ENCODE data around the gene C2orf66.

GRCh38 chr2:196854629-196855028 lies 45.5 kb upstream of the C2orf66 start:
- no peak for TF ChIP-seq POLR2A (IDR thresholded peaks at IDR 0.05)
- TF ChIP-seq, protein P1, sequence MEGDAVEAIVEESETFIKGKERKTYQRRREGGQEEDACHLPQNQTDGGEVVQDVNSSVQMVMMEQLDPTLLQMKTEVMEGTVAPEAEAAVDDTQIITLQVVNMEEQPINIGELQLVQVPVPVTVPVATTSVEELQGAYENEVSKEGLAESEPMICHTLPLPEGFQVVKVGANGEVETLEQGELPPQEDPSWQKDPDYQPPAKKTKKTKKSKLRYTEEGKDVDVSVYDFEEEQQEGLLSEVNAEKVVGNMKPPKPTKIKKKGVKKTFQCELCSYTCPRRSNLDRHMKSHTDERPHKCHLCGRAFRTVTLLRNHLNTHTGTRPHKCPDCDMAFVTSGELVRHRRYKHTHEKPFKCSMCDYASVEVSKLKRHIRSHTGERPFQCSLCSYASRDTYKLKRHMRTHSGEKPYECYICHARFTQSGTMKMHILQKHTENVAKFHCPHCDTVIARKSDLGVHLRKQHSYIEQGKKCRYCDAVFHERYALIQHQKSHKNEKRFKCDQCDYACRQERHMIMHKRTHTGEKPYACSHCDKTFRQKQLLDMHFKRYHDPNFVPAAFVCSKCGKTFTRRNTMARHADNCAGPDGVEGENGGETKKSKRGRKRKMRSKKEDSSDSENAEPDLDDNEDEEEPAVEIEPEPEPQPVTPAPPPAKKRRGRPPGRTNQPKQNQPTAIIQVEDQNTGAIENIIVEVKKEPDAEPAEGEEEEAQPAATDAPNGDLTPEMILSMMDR (IDR thresholded peaks at IDR 0.05) = no peak
